Activated CD8-positive, alpha-beta memory T cell treated with anti-CD3 and anti-CD28 coated beads, Interleukin-2, amount 50 U/mL, for 24 hours (primary cell): Measurements from ENCODE around the gene PIK3R5.
"Not testable (repeated sequence)": the region's sequence is repeated elsewhere in the genome, so short reads cannot be mapped to it uniquely, and the experiment has no call there.

ENCODE experiments used
- DNase-seq: peaks from one replicate; pipeline ENCODE4 v3.0.0-alpha.2; 2020; ENCODE audit errors: extremely low read depth

PIK3R5 gene

GRCh38 chr17:8859027-8859803 is 106.3 kb downstream of the PIK3R5 start:
- DNase-seq, result no peak

- no peak for DNase-seq
These were observed 107.6 kb downstream of the PIK3R5 start for GRCh38 chr17:8857919-8858318.

GRCh38 chr17:8856869-8857575 is 108.5 kb downstream of the PIK3R5 start:
- DNase-seq, result no peak

GRCh38 chr17:8856205-8856603 is 109.3 kb downstream of the PIK3R5 start:
- DNase-seq, result not testable (repeated sequence)

GRCh38 chr17:8855477-8856204 is 109.9 kb downstream of the PIK3R5 start:
- DNase-seq, result no peak

GRCh38 chr17:8851600-8851999 is 113.9 kb downstream of the PIK3R5 start:
- no peak for DNase-seq

GRCh38 chr17:8849311-8850041 is 116.0 kb downstream of the PIK3R5 start:
- no peak for DNase-seq

- DNase-seq, result no peak
These were observed 117.6 kb downstream of the PIK3R5 start for GRCh38 chr17:8847891-8848290.

- no peak for DNase-seq
These were observed 118.7 kb downstream of the PIK3R5 start for GRCh38 chr17:8846768-8847211.

GRCh38 chr17:8844229-8845218 is 121.0 kb downstream of the PIK3R5 start:
- no peak for DNase-seq

- no peak for DNase-seq
These were observed 122.2 kb downstream of the PIK3R5 start for GRCh38 chr17:8843344-8843743.

- DNase-seq, result no peak
These were observed 123.7 kb downstream of the PIK3R5 start for GRCh38 chr17:8841844-8842243.

- no peak for DNase-seq
These were observed 126.0 kb downstream of the PIK3R5 start for GRCh38 chr17:8839410-8839935.

- DNase-seq, result no peak
These were observed 126.9 kb downstream of the PIK3R5 start for GRCh38 chr17:8838551-8839095.

GRCh38 chr17:8837563-8838075 is 127.9 kb downstream of the PIK3R5 start:
- no peak for DNase-seq

- no peak for DNase-seq
These were observed 128.5 kb downstream of the PIK3R5 start for GRCh38 chr17:8836821-8837562.

GRCh38 chr17:8835631-8836364 is 129.7 kb downstream of the PIK3R5 start:
- DNase-seq, result no peak

- DNase-seq, result no peak
These were observed 130.4 kb downstream of the PIK3R5 start for GRCh38 chr17:8835106-8835505.
